K562 (cell line): ENCODE data around the gene B3GAT1.

Experiments used
- POLR2A ChIP-seq: fragments of 450-650 bp; conservative IDR thresholded peaks from 2 replicates; pipeline ENCODE4 v1.6.1; 2016
- SPI1 ChIP-seq: IDR thresholded peaks from 2 replicates; pipeline ENCODE4 v1.6.1; 2011; ENCODE audit warnings: low read depth, low read length, control low read depth, borderline replicate concordance
- TCF7 ChIP-seq: sonication (generic); IDR thresholded peaks from 2 replicates; pipeline ENCODE4 v1.6.1; 2016; ENCODE audit warnings: antibody characterized with exemption, borderline replicate concordance
- TF ChIP-seq, protein P1 (sequence below): sonication (generic); formaldehyde crosslinking; IDR thresholded peaks from 2 replicates; pipeline ENCODE4 v1.9.0; 2022; ENCODE audit warnings: mild to moderate bottlenecking, missing genetic modification reagents
- TF ChIP-seq, protein P2 (sequence below): sonication (generic); formaldehyde crosslinking; IDR thresholded peaks from 2 replicates; pipeline ENCODE4 v1.8.0; 2022; ENCODE audit warnings: mild to moderate bottlenecking, low read depth, missing genetic modification reagents

DNA sequence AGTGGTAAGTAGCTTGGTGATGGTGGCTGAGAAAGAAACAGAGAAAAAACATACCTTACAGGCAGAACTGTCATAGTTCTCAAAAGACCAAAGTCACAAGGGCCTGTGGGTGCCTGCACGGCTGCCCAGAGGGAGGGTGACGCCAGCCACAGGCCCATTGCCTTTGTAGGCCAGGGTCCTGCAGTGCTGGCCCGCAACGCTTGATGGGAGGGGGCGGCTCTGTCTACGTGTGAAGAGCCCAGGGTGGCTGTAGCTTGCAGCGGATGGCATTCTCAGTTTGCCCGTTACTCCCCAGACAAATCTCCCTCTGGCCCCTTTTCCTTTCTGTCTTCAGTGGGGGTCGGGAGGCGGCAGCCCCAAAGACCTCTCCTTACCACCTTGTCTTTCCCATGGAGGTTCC, 24.7 kb upstream of the B3GAT1 start:
- TF ChIP-seq, protein P1, sequence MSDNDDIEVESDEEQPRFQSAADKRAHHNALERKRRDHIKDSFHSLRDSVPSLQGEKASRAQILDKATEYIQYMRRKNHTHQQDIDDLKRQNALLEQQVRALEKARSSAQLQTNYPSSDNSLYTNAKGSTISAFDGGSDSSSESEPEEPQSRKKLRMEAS (CRISPR knock-in tag), result no peak
- TF ChIP-seq, protein P2, sequence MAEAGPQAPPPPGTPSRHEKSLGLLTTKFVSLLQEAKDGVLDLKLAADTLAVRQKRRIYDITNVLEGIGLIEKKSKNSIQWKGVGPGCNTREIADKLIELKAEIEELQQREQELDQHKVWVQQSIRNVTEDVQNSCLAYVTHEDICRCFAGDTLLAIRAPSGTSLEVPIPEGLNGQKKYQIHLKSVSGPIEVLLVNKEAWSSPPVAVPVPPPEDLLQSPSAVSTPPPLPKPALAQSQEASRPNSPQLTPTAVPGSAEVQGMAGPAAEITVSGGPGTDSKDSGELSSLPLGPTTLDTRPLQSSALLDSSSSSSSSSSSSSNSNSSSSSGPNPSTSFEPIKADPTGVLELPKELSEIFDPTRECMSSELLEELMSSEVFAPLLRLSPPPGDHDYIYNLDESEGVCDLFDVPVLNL (CRISPR knock-in tag), result no peak
- TF ChIP-seq SPI1 (no peak), TCF7 (no peak), POLR2A (no peak)
